ENCODE results near the gene ZNF521.

GRCh38 chr18:25346561-25346960 lies 5.4 kb downstream of the ZNF521 start:
- TF ChIP-seq REST (IDR thresholded peaks at IDR 0.05; ENCODE audit: low read depth) = no peak
- no peak for TF ChIP-seq RAD21 (IDR thresholded peaks at IDR 0.05; ENCODE audit: low read depth)
- no peak for TF ChIP-seq YY1 (IDR thresholded peaks at IDR 0.05; ENCODE audit: low read depth)
- no peak for TF ChIP-seq EP300 (IDR thresholded peaks at IDR 0.05; ENCODE audit: borderline replicate concordance)
- no peak for TF ChIP-seq TEAD4 (IDR thresholded peaks at IDR 0.05)
- no peak for TF ChIP-seq TAF1 (IDR thresholded peaks at IDR 0.05; ENCODE audit: low read depth)
- no peak for TF ChIP-seq CEBPB (IDR thresholded peaks at IDR 0.05)
- TF ChIP-seq, protein P1, sequence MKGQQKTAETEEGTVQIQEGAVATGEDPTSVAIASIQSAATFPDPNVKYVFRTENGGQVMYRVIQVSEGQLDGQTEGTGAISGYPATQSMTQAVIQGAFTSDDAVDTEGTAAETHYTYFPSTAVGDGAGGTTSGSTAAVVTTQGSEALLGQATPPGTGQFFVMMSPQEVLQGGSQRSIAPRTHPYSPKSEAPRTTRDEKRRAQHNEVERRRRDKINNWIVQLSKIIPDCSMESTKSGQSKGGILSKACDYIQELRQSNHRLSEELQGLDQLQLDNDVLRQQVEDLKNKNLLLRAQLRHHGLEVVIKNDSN (IDR thresholded peaks at IDR 0.05) = no peak
- TF ChIP-seq ZBTB7A (IDR thresholded peaks at IDR 0.05; ENCODE audit: low read depth) = no peak
- TF ChIP-seq EGR1 (IDR thresholded peaks at IDR 0.05) = no peak
